VCaP (cell line): ENCODE data around the gene RABGAP1L.
"Not testable (repeated sequence)": the region's sequence is repeated elsewhere in the genome, so short reads cannot be mapped to it uniquely, and the experiment has no call there.

Experiments
- H3K27ac ChIP-seq: fragments of 450-650 bp; 2 replicates; pipeline ENCODE4 v1.5.1; 2017
- CTCF ChIP-seq: fragments of 450-650 bp; conservative IDR thresholded peaks from 2 replicates; pipeline ENCODE4 v1.5.1; 2017; ENCODE audit warnings: mild to moderate bottlenecking, moderate library complexity

The RABGAP1L gene

GRCh38 chr1:174405219-174405618 lies 245.9 kb downstream of the RABGAP1L start:
- no peak overlapping the region for H3K27ac ChIP-seq

GRCh38 chr1:174406421-174406820 lies 247.1 kb downstream of the RABGAP1L start:
- no peak for TF ChIP-seq CTCF
- H3K27ac ChIP-seq: no peak overlapping the region

More at GRCh38 chr1:174405219-174405618, 245.9 kb downstream of the RABGAP1L start:
- TF ChIP-seq CTCF: no peak

GRCh38 chr1:174407665-174408064 lies 248.3 kb downstream of the RABGAP1L start:
- TF ChIP-seq CTCF: no peak
- no peak overlapping the region for H3K27ac ChIP-seq

GRCh38 chr1:174408146-174408545 lies 248.8 kb downstream of the RABGAP1L start:
- TF ChIP-seq CTCF: no peak
- H3K27ac ChIP-seq: no peak overlapping the region

GRCh38 chr1:174409801-174410200 lies 250.5 kb downstream of the RABGAP1L start:
- not testable (repeated sequence) for H3K27ac ChIP-seq

- no peak overlapping the region for H3K27ac ChIP-seq
- TF ChIP-seq CTCF: no peak; the same call in 1 of the 2 replicates
These were observed 254.3 kb downstream of the RABGAP1L start for GRCh38 chr1:174413632-174414031.

- TF ChIP-seq CTCF: no peak
- no peak overlapping the region for H3K27ac ChIP-seq
These were observed 254.9 kb downstream of the RABGAP1L start for GRCh38 chr1:174414203-174414602.

GRCh38 chr1:174415506-174415905 lies 256.2 kb downstream of the RABGAP1L start:
- no peak overlapping the region for H3K27ac ChIP-seq
- TF ChIP-seq CTCF: no peak
